MG63 (cell line): ENCODE data around the gene UBE2QL1. TPM values are rescaled to one million over a fixed set of nuclear protein-coding genes. Genes with fewer than 3 reads are reported as not detected.

ENCODE experiments used
- DNase-seq: peaks from one replicate; pipeline ENCODE4 v3.0.0-alpha.2; 2020
- H3K27me3 ChIP-seq: fragments of 250-450 bp; sonication (Bioruptor Pico); 2 replicates; pipeline ENCODE4 v1.5.1; 2020; ENCODE audit warnings: mild to moderate bottlenecking, moderate library complexity
- H3K36me3 ChIP-seq: fragments of 250-450 bp; sonication (Bioruptor Pico); 2 replicates; pipeline ENCODE4 v1.5.1; 2020; ENCODE audit warnings: mild to moderate bottlenecking, moderate library complexity
- H3K4me3 ChIP-seq: fragments of 250-450 bp; sonication (Bioruptor Pico); 2 replicates; pipeline ENCODE4 v1.5.1; 2020; ENCODE audit warnings: mild to moderate bottlenecking, moderate library complexity
- H3K9me3 ChIP-seq: fragments of 250-450 bp; sonication (Bioruptor Pico); 2 replicates; pipeline ENCODE4 v1.5.1; 2020; ENCODE audit warnings: mild to moderate bottlenecking, moderate library complexity
- total RNA-seq: library from RNA; depleted of rRNA; stranded (reverse); fragments of >200 nt; shearing (Covaris generic); gene quantifications from 2 replicates; pipeline ENCODE4 v1.2.3, GENCODE V29; 2014; ENCODE audit warnings: low replicate concordance

The UBE2QL1 gene
- total RNA-seq, 1 experiment from 2014 or later: not detected

DNA sequence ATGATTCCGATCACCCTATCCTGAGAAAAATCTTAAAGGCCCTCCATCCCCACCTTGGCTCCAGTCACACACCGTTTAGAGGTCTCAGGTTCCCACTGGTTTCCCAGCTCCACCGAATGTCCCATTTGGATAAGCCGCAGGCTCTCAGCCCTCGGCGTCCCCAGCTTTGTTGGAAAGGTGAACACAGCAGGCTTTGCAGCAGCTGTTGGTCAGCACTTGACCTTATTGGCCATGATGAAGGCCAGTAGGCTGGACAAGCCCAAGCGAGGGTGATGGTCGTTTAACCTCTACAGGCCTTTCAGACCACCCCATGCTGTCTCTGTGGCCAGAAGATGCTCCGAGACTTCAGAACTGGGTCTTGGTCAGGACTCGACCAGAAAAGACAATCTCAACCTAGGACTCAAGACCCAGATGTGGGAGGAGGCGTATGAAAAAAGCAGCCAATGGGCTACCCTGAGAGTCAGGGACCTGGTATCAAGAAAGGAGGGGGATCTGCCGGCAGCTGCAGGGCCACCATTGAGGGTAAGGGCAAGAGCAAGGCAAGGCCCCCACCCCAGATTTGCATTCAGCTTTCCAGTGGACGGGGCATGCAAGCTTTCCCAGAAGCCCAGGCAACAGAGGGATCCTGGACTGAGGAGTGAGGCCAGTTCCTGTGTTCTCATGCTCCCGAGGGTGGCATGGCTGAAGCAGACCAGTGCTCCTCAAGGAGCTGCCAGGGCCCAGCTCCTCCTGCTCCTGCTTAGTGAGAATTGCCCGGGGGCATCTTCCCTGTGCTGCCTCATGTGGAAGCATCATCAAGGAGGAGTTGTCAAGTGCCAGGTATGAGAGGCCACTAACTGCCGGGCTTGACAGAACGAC is 13.4 kb downstream of the UBE2QL1 start:
- no peaks in the 10 kb centered on the region for H3K36me3 ChIP-seq
- peaks cover 9% of the 10 kb centered on the region for H3K27me3 ChIP-seq
- H3K9me3 ChIP-seq: no peaks in the 10 kb centered on the region
- no peak for DNase-seq
- H3K4me3 ChIP-seq: no peak overlapping the region

- no peak for DNase-seq
- Histone ChIP-seq H3K27me3 (peaks cover 5% of the 10 kb centered on the region), H3K9me3 (no peaks in the 10 kb centered on the region), H3K4me3 (no peak overlapping the region), H3K36me3 (no peaks in the 10 kb centered on the region)
Observed at GRCh38 chr5:6462671-6463070, 14.0 kb downstream of the UBE2QL1 start.

- Histone ChIP-seq H3K36me3 (no peaks in the 10 kb centered on the region), H3K9me3 (no peaks in the 10 kb centered on the region), H3K4me3 (no peak overlapping the region), H3K27me3 (no peaks in the 10 kb centered on the region; the same call in 1 of the 2 replicates)
- DNase-seq: no peak
Observed at GRCh38 chr5:6464441-6464840, 15.8 kb downstream of the UBE2QL1 start.

GRCh38 chr5:6465831-6466790 is 17.5 kb downstream of the UBE2QL1 start:
- Histone ChIP-seq H3K36me3 (no peaks in the 10 kb centered on the region), H3K9me3 (no peaks in the 10 kb centered on the region)
- no peak for DNase-seq

GRCh38 chr5:6466975-6467567 is 18.4 kb downstream of the UBE2QL1 start:
- DNase-seq: no peak
- H3K4me3 ChIP-seq: no peak overlapping the region
- no peaks in the 10 kb centered on the region for H3K9me3 ChIP-seq
- no peaks in the 10 kb centered on the region for H3K36me3 ChIP-seq
- no peaks in the 10 kb centered on the region; the same call in 1 of the 2 replicates for H3K27me3 ChIP-seq

More at GRCh38 chr5:6465831-6466790, 17.5 kb downstream of the UBE2QL1 start:
- Histone ChIP-seq H3K4me3 (no peak overlapping the region), H3K27me3 (no peaks in the 10 kb centered on the region; the same call in 1 of the 2 replicates)

DNA sequence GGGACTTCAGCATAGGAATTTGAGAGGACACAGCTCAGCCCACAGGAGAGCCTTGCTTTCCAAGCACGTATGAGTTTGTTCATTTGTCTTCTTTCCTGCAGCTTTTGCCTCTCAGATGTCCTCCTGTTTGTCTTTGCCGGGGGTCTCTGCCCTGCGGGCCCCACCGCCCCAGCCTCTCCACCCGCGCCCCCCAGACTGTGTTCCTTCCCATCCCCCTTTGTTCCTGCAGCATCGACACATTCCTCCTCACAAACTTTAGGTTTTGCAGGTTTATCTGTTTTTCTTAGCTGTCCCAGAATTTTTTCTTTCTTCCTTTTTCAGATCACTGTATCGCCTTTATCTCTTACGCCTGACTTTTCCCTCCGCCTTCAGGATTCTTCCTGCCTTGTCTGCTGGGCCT is 18.9 kb downstream of the UBE2QL1 start:
- Histone ChIP-seq H3K27me3 (no peaks in the 10 kb centered on the region; the same call in 1 of the 2 replicates), H3K4me3 (no peak overlapping the region), H3K9me3 (no peaks in the 10 kb centered on the region), H3K36me3 (no peaks in the 10 kb centered on the region)
- DNase-seq: no peak

GRCh38 chr5:6468104-6468503 is 19.4 kb downstream of the UBE2QL1 start:
- Histone ChIP-seq H3K36me3 (no peaks in the 10 kb centered on the region), H3K4me3 (no peak overlapping the region)
- DNase-seq: no peak

DNA sequence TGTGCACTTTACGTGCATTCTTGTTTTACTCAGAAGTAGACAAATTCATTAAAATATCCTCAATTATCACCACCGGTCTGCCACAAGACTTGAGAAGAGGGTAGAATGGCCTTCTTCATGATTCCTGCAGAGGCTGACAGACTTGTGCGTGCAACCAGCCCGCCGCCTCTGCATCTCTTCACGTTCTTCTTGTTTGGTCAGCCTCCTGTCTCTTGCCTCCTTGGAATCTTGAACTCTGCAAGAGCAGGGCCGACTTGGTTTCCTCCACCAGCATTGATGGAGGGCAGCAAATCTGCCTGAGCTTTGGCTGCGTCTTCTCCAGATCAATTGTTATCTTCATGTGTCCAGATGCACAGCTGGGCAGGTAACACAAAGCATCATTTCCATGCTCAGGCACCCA is 20.2 kb downstream of the UBE2QL1 start:
- no peaks in the 10 kb centered on the region for H3K36me3 ChIP-seq
- H3K9me3 ChIP-seq: no peaks in the 10 kb centered on the region
- DNase-seq: no peak
- H3K27me3 ChIP-seq: no peaks in the 10 kb centered on the region; the same call in 1 of the 2 replicates
- no peak overlapping the region for H3K4me3 ChIP-seq

More at GRCh38 chr5:6468104-6468503, 19.4 kb downstream of the UBE2QL1 start:
- Histone ChIP-seq H3K27me3 (no peaks in the 10 kb centered on the region; the same call in 1 of the 2 replicates), H3K9me3 (no peaks in the 10 kb centered on the region)

- DNase-seq: no peak
- no peaks in the 10 kb centered on the region for H3K36me3 ChIP-seq
- H3K9me3 ChIP-seq: no peaks in the 10 kb centered on the region
- no peak overlapping the region for H3K4me3 ChIP-seq
- no peaks in the 10 kb centered on the region; the same call in 1 of the 2 replicates for H3K27me3 ChIP-seq
Observed at GRCh38 chr5:6469836-6470235, 21.2 kb downstream of the UBE2QL1 start.

DNA sequence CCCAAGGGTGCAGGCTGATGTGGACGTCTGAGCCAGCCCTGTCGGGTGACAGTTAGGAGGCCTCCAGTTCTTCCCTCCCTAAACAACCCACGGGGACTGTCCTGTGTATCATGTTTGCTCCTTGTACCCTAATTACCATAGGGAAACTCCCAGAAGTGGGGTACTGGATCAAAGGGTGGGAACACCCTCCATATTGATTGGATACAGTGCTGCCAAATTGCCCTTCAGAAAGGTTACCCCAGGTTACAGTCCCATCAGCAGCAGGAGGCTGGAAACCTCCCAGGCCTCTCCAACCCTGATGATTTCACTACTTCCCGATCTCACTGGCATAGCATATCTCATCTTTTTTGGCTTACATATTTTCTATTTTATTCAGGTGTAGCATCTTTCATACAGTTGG is 22.0 kb downstream of the UBE2QL1 start:
- no peak for DNase-seq
- Histone ChIP-seq H3K4me3 (no peak overlapping the region), H3K9me3 (no peaks in the 10 kb centered on the region), H3K36me3 (no peaks in the 10 kb centered on the region), H3K27me3 (no peaks in the 10 kb centered on the region; the same call in 1 of the 2 replicates)

GRCh38 chr5:6471252-6471651 is 22.6 kb downstream of the UBE2QL1 start:
- Histone ChIP-seq H3K4me3 (no peak overlapping the region), H3K9me3 (no peaks in the 10 kb centered on the region), H3K27me3 (no peaks in the 10 kb centered on the region; the same call in 1 of the 2 replicates), H3K36me3 (no peaks in the 10 kb centered on the region)
- DNase-seq: no peak

GRCh38 chr5:6472792-6473191 is 24.1 kb downstream of the UBE2QL1 start:
- DNase-seq: no peak
- no peaks in the 10 kb centered on the region for H3K9me3 ChIP-seq
- H3K4me3 ChIP-seq: no peak overlapping the region
- no peaks in the 10 kb centered on the region for H3K36me3 ChIP-seq
- no peaks in the 10 kb centered on the region; the same call in 1 of the 2 replicates for H3K27me3 ChIP-seq

GRCh38 chr5:6473284-6473683 is 24.6 kb downstream of the UBE2QL1 start:
- Histone ChIP-seq H3K9me3 (no peaks in the 10 kb centered on the region), H3K4me3 (no peak overlapping the region), H3K36me3 (no peaks in the 10 kb centered on the region), H3K27me3 (no peaks in the 10 kb centered on the region; the same call in 1 of the 2 replicates)
- no peak for DNase-seq

- no peak for DNase-seq
Observed at GRCh38 chr5:6475626-6476312, 27.1 kb downstream of the UBE2QL1 start.

DNA sequence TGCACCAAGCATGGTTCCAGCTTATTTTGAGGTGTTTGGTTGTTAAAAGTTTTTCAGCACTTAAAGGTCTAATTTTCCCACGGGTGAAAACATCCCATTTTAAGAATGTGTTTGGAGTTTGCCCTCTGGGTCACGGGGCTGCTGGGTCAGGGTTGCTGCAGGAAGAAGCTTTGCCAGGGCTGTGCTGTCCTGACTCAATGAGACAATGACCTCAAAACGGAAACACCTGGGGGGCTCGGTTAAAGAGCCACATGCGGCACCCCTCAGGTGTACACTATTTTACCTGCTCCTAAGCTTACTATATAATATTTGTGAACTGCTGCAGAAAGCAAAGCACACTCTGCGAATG is 27.6 kb downstream of the UBE2QL1 start:
- no peak for DNase-seq
- no peaks in the 10 kb centered on the region for H3K9me3 ChIP-seq
- no peaks in the 10 kb centered on the region for H3K36me3 ChIP-seq
- H3K27me3 ChIP-seq: no peaks in the 10 kb centered on the region
- no peak overlapping the region for H3K4me3 ChIP-seq

More at GRCh38 chr5:6475626-6476312, 27.1 kb downstream of the UBE2QL1 start:
- no peak overlapping the region for H3K4me3 ChIP-seq
- H3K27me3 ChIP-seq: no peaks in the 10 kb centered on the region
- H3K36me3 ChIP-seq: no peaks in the 10 kb centered on the region
- no peaks in the 10 kb centered on the region for H3K9me3 ChIP-seq

GRCh38 chr5:6478793-6479192 is 30.1 kb downstream of the UBE2QL1 start:
- no peak overlapping the region for H3K4me3 ChIP-seq
- DNase-seq: no peak
- H3K27me3 ChIP-seq: no peaks in the 10 kb centered on the region
- no peaks in the 10 kb centered on the region for H3K9me3 ChIP-seq
- no peaks in the 10 kb centered on the region for H3K36me3 ChIP-seq
